OCI-LY3 (cell line): ENCODE data around the gene ANKRD28.

Source experiments
- H2AFZ ChIP-seq: fragments of 200-600, 300-600 bp; shearing (Covaris generic); 2 replicates; pipeline ENCODE4 v1.6.0; 2014; ENCODE audit warnings: antibody characterized with exemption, low read depth, low read length
- H3K27ac ChIP-seq: fragments of 200-600, 300-600 bp; sonication (generic); 2 replicates; pipeline ENCODE4 v1.5.1; 2014; ENCODE audit warnings: mild to moderate bottlenecking, low read length, moderate library complexity, mixed read lengths
- H3K27me3 ChIP-seq: fragments of 200-600, 300-600 bp; sonication (generic); 2 replicates; pipeline ENCODE4 v1.6.1; 2014; ENCODE audit warnings: low read depth, low read length, mixed read lengths
- H3K36me3 ChIP-seq: fragments of 200-600, 300-600 bp; sonication (generic); replicated peaks from 2 replicates; pipeline ENCODE3; 2014; ENCODE audit warnings: low read depth, low read length, mixed read lengths
- H3K4me1 ChIP-seq: fragments of 300-600, 200-600 bp; sonication (generic); 2 replicates; pipeline ENCODE4 v1.6.1; 2014; ENCODE audit warnings: low read length, mixed read lengths
- H3K4me2 ChIP-seq: fragments of 200-600, 300-600 bp; sonication (generic); 2 replicates; pipeline ENCODE4 v1.6.1; 2014; ENCODE audit warnings: low read length, mixed read lengths
- H3K4me3 ChIP-seq: fragments of 300-600, 200-600 bp; sonication (generic); 2 replicates; pipeline ENCODE4 v1.5.1; 2014; ENCODE audit warnings: antibody characterized with exemption, mild to moderate bottlenecking, low read length, moderate library complexity
- H3K79me2 ChIP-seq: fragments of 300-600, 200-600 bp; shearing (Covaris generic); 2 replicates; pipeline ENCODE4 v1.6.1; 2014; ENCODE audit warnings: mild to moderate bottlenecking, low read length, mixed read lengths
- H3K9ac ChIP-seq: fragments of 300-600, 200-600 bp; shearing (Covaris generic); 2 replicates; pipeline ENCODE4 v1.6.0; 2014; ENCODE audit warnings: mild to moderate bottlenecking, low read length, moderate library complexity
- H3K9me3 ChIP-seq: fragments of 200-600, 300-600 bp; shearing (Covaris generic); 2 replicates; pipeline ENCODE4 v1.6.1; 2014; ENCODE audit warnings: low read length, mixed read lengths; ENCODE audit not compliant: insufficient read depth
- H4K20me1 ChIP-seq: fragments of 200-600, 300-600 bp; sonication (generic); 2 replicates; pipeline ENCODE4 v1.6.1; 2016; ENCODE audit warnings: low read length, mixed read lengths; ENCODE audit not compliant: insufficient read depth
- EZH2phosphoT487 ChIP-seq: fragments of 200-600 bp; shearing (Covaris generic); IDR thresholded peaks from 2 replicates; pipeline ENCODE4 v1.6.1; 2018; ENCODE audit warnings: antibody characterized with exemption, mixed run types, low read depth
- TF ChIP-seq, protein P1 (sequence below): fragments of 200-600, 300-600 bp; sonication (generic); IDR thresholded peaks from 2 replicates; pipeline ENCODE4 v1.5.1; 2014; ENCODE audit warnings: antibody characterized with exemption, low read length, low read depth

ANKRD28 gene

GRCh38 chr3:15634671-15635070 is 163.1 kb downstream of the ANKRD28 start:
- Histone ChIP-seq H3K4me2 (no peak overlapping the region), H3K4me3 (no peak overlapping the region), H3K27ac (no peak overlapping the region), H4K20me1 (no peaks in the 10 kb centered on the region), H3K4me1 (peaks cover 57% of the 10 kb centered on the region), H3K79me2 (no peaks in the 10 kb centered on the region), H3K9me3 (no peaks in the 10 kb centered on the region), H3K9ac (no peak overlapping the region), H3K27me3 (peaks cover 6% of the 10 kb centered on the region; the same call in 1 of the 2 replicates), H3K36me3 (no peaks in the 10 kb centered on the region), H2AFZ (no peak overlapping the region)
- TF ChIP-seq EZH2phosphoT487 = no peak
- TF ChIP-seq, protein P1, sequence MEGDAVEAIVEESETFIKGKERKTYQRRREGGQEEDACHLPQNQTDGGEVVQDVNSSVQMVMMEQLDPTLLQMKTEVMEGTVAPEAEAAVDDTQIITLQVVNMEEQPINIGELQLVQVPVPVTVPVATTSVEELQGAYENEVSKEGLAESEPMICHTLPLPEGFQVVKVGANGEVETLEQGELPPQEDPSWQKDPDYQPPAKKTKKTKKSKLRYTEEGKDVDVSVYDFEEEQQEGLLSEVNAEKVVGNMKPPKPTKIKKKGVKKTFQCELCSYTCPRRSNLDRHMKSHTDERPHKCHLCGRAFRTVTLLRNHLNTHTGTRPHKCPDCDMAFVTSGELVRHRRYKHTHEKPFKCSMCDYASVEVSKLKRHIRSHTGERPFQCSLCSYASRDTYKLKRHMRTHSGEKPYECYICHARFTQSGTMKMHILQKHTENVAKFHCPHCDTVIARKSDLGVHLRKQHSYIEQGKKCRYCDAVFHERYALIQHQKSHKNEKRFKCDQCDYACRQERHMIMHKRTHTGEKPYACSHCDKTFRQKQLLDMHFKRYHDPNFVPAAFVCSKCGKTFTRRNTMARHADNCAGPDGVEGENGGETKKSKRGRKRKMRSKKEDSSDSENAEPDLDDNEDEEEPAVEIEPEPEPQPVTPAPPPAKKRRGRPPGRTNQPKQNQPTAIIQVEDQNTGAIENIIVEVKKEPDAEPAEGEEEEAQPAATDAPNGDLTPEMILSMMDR = no peak

GRCh38 chr3:15633766-15634598 is 163.8 kb downstream of the ANKRD28 start:
- no peaks in the 10 kb centered on the region for H4K20me1 ChIP-seq
- H2AFZ ChIP-seq = no peak overlapping the region
- no peak overlapping the region for H3K4me2 ChIP-seq
- no peaks in the 10 kb centered on the region for H3K9me3 ChIP-seq
- no peak overlapping the region for H3K27ac ChIP-seq
- peaks cover 53% of the 10 kb centered on the region for H3K4me1 ChIP-seq
- TF ChIP-seq, protein P1 = no peak
- TF ChIP-seq EZH2phosphoT487 = no peak
- H3K9ac ChIP-seq = no peak overlapping the region
- peaks cover 7% of the 10 kb centered on the region; the same call in 1 of the 2 replicates for H3K27me3 ChIP-seq
- no peaks in the 10 kb centered on the region for H3K79me2 ChIP-seq
- H3K4me3 ChIP-seq = no peak overlapping the region
- no peaks in the 10 kb centered on the region for H3K36me3 ChIP-seq

- Histone ChIP-seq H3K36me3 (no peaks in the 10 kb centered on the region), H3K9ac (no peak overlapping the region), H3K4me2 (no peak overlapping the region), H3K79me2 (no peaks in the 10 kb centered on the region), H2AFZ (no peak overlapping the region), H3K4me1 (peaks cover 45% of the 10 kb centered on the region), H3K27me3 (peaks cover 9% of the 10 kb centered on the region; the same call in 1 of the 2 replicates), H3K9me3 (no peaks in the 10 kb centered on the region), H3K4me3 (no peak overlapping the region), H4K20me1 (no peaks in the 10 kb centered on the region), H3K27ac (no peak overlapping the region)
- TF ChIP-seq EZH2phosphoT487 = no peak
- TF ChIP-seq, protein P1 = no peak
These were observed 164.6 kb downstream of the ANKRD28 start for GRCh38 chr3:15633159-15633558.

GRCh38 chr3:15632212-15632580 is 165.6 kb downstream of the ANKRD28 start:
- Histone ChIP-seq H3K27me3 (peaks cover 9% of the 10 kb centered on the region; the same call in 1 of the 2 replicates), H3K9me3 (no peaks in the 10 kb centered on the region), H3K4me2 (no peak overlapping the region), H2AFZ (no peak overlapping the region), H3K79me2 (no peaks in the 10 kb centered on the region), H3K27ac (no peak overlapping the region), H3K9ac (no peak overlapping the region), H3K4me3 (no peak overlapping the region), H3K36me3 (no peaks in the 10 kb centered on the region), H4K20me1 (no peaks in the 10 kb centered on the region), H3K4me1 (peaks cover 35% of the 10 kb centered on the region)
- TF ChIP-seq EZH2phosphoT487 = no peak
- TF ChIP-seq, protein P1 = no peak
